ENCODE data around the gene ZFAND3. TPM values are rescaled to one million over a fixed set of nuclear protein-coding genes. Genes with fewer than 3 reads are reported as not detected.
A peak's percentile ranks its signal among the peaks of the same experiment; 100 is the strongest.
"Not testable (repeated sequence)": the region's sequence is repeated elsewhere in the genome, so short reads cannot be mapped to it uniquely, and the experiment has no call there.

Gene ZFAND3
- total RNA-seq, 2 donors from 2014 or later: 26.1 to 32.0 TPM

DNA sequence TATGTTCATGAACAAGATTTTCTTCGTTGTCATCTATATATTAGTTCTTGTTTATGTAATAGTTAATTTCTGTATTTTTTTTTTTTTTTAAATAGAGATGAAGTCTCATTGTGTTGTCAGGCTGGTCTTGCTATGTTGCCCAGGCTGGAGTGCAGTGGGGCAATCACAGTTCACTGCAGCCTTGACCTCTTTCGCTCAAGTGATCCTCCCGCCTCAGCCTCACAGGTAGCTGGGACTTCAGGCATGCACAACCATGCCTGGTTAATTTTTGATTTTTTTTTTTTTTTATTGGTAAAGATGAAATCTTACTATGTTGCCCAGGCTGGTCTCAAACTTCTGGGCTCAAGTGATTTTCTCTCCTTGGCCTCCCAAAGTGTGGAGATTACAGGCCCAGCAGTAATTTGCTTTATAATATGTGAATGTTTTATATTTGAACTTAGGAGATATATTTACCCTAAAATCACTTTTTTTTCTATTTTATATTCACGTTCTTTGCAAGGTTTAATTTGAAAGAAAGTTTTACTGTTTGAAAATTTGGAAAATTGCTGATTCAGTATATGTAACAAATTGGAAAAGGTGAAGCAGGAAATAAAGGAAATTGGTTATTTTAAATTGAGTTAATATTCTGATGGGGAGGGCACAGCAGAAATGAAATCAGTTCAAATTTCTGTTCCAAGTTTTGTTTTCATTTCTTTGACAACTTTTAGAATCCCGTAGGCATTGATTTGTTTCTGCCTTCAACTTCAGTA lies 56.2 kb downstream of the ZFAND3 start:
- H3K27ac Mint-ChIP-seq: no peak overlapping the region
- ATAC-seq (replicated peaks): no peak
- no peak overlapping the region for H3K4me3 Mint-ChIP-seq
- peaks cover 41% of the 10 kb centered on the region for H3K4me1 Mint-ChIP-seq
- H3K27me3 Mint-ChIP-seq: no peaks in the 10 kb centered on the region
- peaks cover 4% of the 10 kb centered on the region for H3K9me3 Mint-ChIP-seq
- peaks cover 27% of the 10 kb centered on the region for H3K36me3 Mint-ChIP-seq (ENCODE audit: low read depth)

DNA sequence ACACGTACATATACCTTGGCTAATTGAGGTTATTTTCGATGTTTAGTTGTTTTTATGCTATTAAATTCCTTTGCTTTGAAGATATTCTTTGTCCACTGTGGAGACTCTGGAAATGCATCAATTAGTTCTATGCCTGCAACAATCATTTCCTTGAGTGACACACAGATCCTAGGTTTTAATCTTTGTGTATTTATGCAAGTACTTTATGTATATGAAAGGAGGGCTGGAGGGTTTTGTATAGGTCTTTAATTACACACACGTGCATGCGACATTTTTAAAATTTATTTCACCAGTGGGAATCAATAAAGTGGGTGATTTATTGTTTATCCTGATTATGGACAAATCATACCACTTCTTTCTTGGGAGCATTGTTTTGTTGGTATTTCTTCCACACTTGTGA lies 57.3 kb downstream of the ZFAND3 start:
- Mint-ChIP-seq H3K27ac (no peak overlapping the region), H3K4me1 (peaks cover 37% of the 10 kb centered on the region), H3K4me3 (no peak overlapping the region)

GRCh38 chr6:37877373-37878149 lies 58.0 kb downstream of the ZFAND3 start:
- peak overlapping the region; percentile 45 for H3K27ac Mint-ChIP-seq
- no peak overlapping the region for H3K4me3 Mint-ChIP-seq
- no peaks in the 10 kb centered on the region for H3K27me3 Mint-ChIP-seq
- H3K4me1 Mint-ChIP-seq: peaks cover 35% of the 10 kb centered on the region
- peak; percentile 81 for ATAC-seq (replicated peaks)
- H3K9me3 Mint-ChIP-seq: no peaks in the 10 kb centered on the region
- H3K36me3 Mint-ChIP-seq (ENCODE audit: low read depth): peaks cover 13% of the 10 kb centered on the region

More for the DNA sequence above, 57.3 kb downstream of the ZFAND3 start:
- Mint-ChIP-seq H3K36me3 (ENCODE audit: low read depth) (peaks cover 21% of the 10 kb centered on the region), H3K27me3 (no peaks in the 10 kb centered on the region), H3K9me3 (no peaks in the 10 kb centered on the region)
- no peak for ATAC-seq (replicated peaks)

GRCh38 chr6:37878150-37878710 lies 58.7 kb downstream of the ZFAND3 start:
- no peak for ATAC-seq (replicated peaks)
- Mint-ChIP-seq H3K4me1 (peaks cover 33% of the 10 kb centered on the region), H3K4me3 (no peak overlapping the region), H3K27ac (peak overlapping the region; percentile 45), H3K36me3 (ENCODE audit: low read depth) (peaks cover 11% of the 10 kb centered on the region), H3K9me3 (no peaks in the 10 kb centered on the region), H3K27me3 (no peaks in the 10 kb centered on the region)

- H3K4me3 Mint-ChIP-seq; H3K27me3 Mint-ChIP-seq; H3K27ac Mint-ChIP-seq; H3K9me3 Mint-ChIP-seq; ATAC-seq (replicated peaks); H3K36me3 Mint-ChIP-seq (ENCODE audit: low read depth): not testable (repeated sequence)
- peaks cover 38% of the 10 kb centered on the region for H3K4me1 Mint-ChIP-seq
Observed at GRCh38 chr6:37880602-37881001, 61.1 kb downstream of the ZFAND3 start.

DNA sequence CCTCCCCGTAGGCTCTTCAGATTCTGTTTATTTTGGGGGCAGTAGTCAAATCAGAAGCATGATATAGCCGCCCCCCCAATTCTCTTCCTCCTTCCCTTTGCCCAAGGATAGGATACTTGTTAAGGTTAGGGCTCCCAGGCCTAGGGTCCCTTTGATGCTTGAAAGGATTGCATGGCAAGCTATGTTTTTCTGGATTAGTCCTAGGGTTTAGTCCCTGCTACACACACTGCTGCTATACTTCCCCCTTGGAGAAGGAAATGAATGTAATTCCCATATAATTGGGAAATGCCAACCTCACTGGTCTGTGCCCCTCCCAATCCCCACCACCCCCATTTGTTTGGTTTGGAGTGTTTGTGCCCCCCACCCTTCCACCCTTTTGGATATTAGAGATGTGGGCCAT lies 62.8 kb downstream of the ZFAND3 start:
- Mint-ChIP-seq H3K36me3 (ENCODE audit: low read depth) (no peaks in the 10 kb centered on the region), H3K27me3 (no peaks in the 10 kb centered on the region), H3K9me3 (no peaks in the 10 kb centered on the region), H3K27ac (no peak overlapping the region), H3K4me3 (no peak overlapping the region), H3K4me1 (peaks cover 26% of the 10 kb centered on the region)
- ATAC-seq (replicated peaks): no peak

DNA sequence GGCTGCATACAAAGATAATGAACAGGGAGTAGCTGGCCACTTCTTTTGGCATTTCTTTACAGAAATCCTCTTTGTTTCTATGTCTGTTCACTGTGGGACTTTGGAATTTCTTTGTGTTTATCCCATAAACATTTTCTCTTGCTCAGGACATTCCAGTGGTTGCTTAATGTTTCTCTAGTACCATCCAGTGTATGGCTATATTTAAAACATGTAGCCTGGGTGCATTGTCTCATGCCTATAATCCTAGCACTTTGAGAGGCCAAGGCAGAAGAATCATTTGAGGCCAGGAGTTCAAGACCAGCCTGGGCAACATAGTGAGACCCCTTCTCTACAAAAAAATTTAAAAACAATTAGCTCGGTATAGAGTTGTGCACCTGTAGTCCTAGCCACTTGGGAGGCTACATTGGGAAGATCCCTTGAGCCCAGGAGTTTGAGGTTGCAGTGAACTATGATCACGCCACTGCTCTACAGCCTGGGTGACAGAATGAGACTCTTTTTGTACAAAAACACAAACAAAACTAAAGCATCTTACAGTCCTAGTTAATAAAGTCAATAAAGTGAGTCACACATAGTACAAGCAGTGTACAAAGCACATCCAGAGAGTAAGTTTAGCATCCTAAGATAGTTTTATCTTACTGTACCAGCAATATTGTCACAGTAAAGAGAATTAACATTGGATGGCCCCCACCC lies 63.3 kb downstream of the ZFAND3 start:
- Mint-ChIP-seq H3K36me3 (ENCODE audit: low read depth) (no peaks in the 10 kb centered on the region), H3K27ac (no peak overlapping the region), H3K9me3 (no peaks in the 10 kb centered on the region), H3K27me3 (no peaks in the 10 kb centered on the region), H3K4me1 (peaks cover 20% of the 10 kb centered on the region), H3K4me3 (no peak overlapping the region)
- ATAC-seq (replicated peaks): no peak

GRCh38 chr6:37884548-37884947 lies 65.0 kb downstream of the ZFAND3 start:
- Mint-ChIP-seq H3K27ac (no peak overlapping the region), H3K9me3 (no peaks in the 10 kb centered on the region), H3K4me3 (no peak overlapping the region), H3K36me3 (ENCODE audit: low read depth) (no peaks in the 10 kb centered on the region), H3K4me1 (peaks cover 18% of the 10 kb centered on the region), H3K27me3 (no peaks in the 10 kb centered on the region)
- no peak for ATAC-seq (replicated peaks)

- H3K4me3 Mint-ChIP-seq: no peak overlapping the region
- peaks cover 3% of the 10 kb centered on the region for H3K36me3 Mint-ChIP-seq (ENCODE audit: low read depth)
- ATAC-seq (replicated peaks): no peak
- no peaks in the 10 kb centered on the region for H3K27me3 Mint-ChIP-seq
- peaks cover 7% of the 10 kb centered on the region for H3K9me3 Mint-ChIP-seq
- H3K27ac Mint-ChIP-seq: no peak overlapping the region
- peaks cover 15% of the 10 kb centered on the region for H3K4me1 Mint-ChIP-seq
Observed at GRCh38 chr6:37889051-37889450, 69.5 kb downstream of the ZFAND3 start.

DNA sequence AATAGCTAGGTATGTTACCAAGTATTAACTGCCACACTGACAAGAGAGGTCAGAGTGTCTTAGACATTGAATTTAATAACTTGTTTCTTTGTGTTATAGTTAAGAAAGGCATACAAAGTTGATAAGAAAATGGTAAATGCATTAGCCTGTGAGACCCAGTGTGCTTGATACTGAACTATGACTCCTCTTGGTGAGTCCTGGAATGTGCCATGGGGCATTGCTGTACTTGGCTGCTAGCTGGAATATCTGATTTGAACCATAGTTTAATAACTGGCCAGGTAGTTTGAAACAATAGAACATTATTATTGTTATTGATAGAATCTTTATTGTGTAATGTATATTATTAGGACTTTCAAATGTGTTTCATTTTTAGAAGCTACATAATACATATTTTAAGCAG lies 70.0 kb downstream of the ZFAND3 start:
- peaks cover 7% of the 10 kb centered on the region for H3K9me3 Mint-ChIP-seq
- ATAC-seq (replicated peaks): no peak
- no peak overlapping the region for H3K27ac Mint-ChIP-seq
- peaks cover 7% of the 10 kb centered on the region for H3K36me3 Mint-ChIP-seq (ENCODE audit: low read depth)
- H3K4me3 Mint-ChIP-seq: no peak overlapping the region
- peaks cover 15% of the 10 kb centered on the region for H3K4me1 Mint-ChIP-seq
- H3K27me3 Mint-ChIP-seq: no peaks in the 10 kb centered on the region

DNA sequence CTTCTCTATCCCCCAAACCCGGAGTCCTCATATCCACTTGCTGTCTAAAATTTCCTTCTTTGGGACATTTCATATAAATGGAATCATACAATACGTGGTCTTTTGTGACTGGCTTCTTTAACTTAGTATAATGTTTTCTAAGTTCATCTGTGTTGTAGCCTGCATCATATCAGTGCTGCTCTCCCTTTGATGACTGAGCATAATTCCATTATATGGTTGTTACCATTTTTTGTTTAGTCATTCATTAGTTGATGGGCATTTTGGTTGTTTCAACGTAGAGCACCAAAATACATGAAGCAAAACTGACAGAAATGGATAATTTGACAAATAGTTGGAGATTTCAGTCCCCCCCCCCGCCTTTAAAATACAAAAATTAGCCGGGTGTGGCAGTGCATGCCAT lies 71.5 kb downstream of the ZFAND3 start:
- H3K36me3 Mint-ChIP-seq (ENCODE audit: low read depth): peaks cover 17% of the 10 kb centered on the region
- no peak overlapping the region for H3K27ac Mint-ChIP-seq
- no peak for ATAC-seq (replicated peaks)
- H3K4me3 Mint-ChIP-seq: no peak overlapping the region
- peaks cover 12% of the 10 kb centered on the region for H3K9me3 Mint-ChIP-seq
- no peaks in the 10 kb centered on the region for H3K27me3 Mint-ChIP-seq
- H3K4me1 Mint-ChIP-seq: peaks cover 14% of the 10 kb centered on the region

- Mint-ChIP-seq H3K27ac (no peak overlapping the region), H3K4me1 (peaks cover 25% of the 10 kb centered on the region), H3K4me3 (no peak overlapping the region), H3K9me3 (peaks cover 12% of the 10 kb centered on the region), H3K27me3 (no peaks in the 10 kb centered on the region), H3K36me3 (ENCODE audit: low read depth) (peaks cover 17% of the 10 kb centered on the region)
- no peak for ATAC-seq (replicated peaks)
Observed at GRCh38 chr6:37893257-37893656, 73.7 kb downstream of the ZFAND3 start.

GRCh38 chr6:37893734-37894133 lies 74.2 kb downstream of the ZFAND3 start:
- H3K9me3 Mint-ChIP-seq: peaks cover 12% of the 10 kb centered on the region
- H3K4me3 Mint-ChIP-seq; ATAC-seq (replicated peaks); H3K27ac Mint-ChIP-seq; H3K27me3 Mint-ChIP-seq: not testable (repeated sequence)
- H3K4me1 Mint-ChIP-seq: peaks cover 25% of the 10 kb centered on the region
- H3K36me3 Mint-ChIP-seq (ENCODE audit: low read depth): peaks cover 17% of the 10 kb centered on the region

DNA sequence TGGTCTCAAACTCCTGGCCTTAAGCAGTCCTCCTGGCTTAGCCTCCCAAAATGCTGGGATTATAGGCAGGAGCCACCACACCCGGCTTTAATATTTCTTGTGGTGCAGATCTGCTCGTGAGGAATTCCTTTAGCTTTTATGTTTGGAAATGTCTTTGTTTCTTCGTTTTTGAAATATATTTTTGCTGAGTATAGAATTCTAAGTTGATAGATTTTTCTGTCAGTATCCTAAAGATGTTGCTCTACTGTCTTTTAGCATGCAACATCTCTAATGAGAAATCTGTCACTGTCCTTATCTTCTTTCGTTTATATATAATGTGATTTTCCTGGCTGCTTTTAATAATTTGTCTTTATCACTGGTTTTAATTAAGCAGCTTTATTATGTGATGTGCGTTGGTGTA lies 75.1 kb downstream of the ZFAND3 start:
- Mint-ChIP-seq H3K4me3 (no peak overlapping the region), H3K4me1 (peaks cover 22% of the 10 kb centered on the region), H3K36me3 (ENCODE audit: low read depth) (peaks cover 17% of the 10 kb centered on the region), H3K27ac (no peak overlapping the region), H3K27me3 (no peaks in the 10 kb centered on the region), H3K9me3 (peaks cover 12% of the 10 kb centered on the region)
- ATAC-seq (replicated peaks): no peak

Data from activated T-helper 17 cell treated with anti-CD3 and anti-CD28 coated beads, Interleukin-2, amount 50 U/mL, for 72 hours (primary cell).